H1 (cell line): Measurements from ENCODE around the gene MROH2A. TPM values are rescaled to one million over a fixed set of nuclear protein-coding genes. Genes with fewer than 3 reads are reported as not detected.

Experiments
- ATF2 ChIP-seq: IDR thresholded peaks from 2 replicates; pipeline ENCODE4 v1.6.1; 2012; ENCODE audit warnings: low read length, inconsistent platforms
- RXRA ChIP-seq: IDR thresholded peaks from 2 replicates; pipeline ENCODE4 v1.6.1; 2011; ENCODE audit warnings: low read depth, mild to moderate bottlenecking, low read length, moderate library complexity; ENCODE audit not compliant: insufficient read depth
- SP1 ChIP-seq: IDR thresholded peaks from 2 replicates; pipeline ENCODE4 v1.6.1; 2011; ENCODE audit warnings: low read depth, low read length
- polyA plus RNA-seq, 7 experiments: library from polyadenylated mRNA; depleted of rRNA in 3 of 7; stranded (reverse) in 5 of 7; unstranded in 2 of 7; fragments of >200 nt in 5 of 7; fragments of 200-250 nt in 2 of 7; gene quantifications; 1 replicate in 5 of 7; 2 replicates in 1 of 7; 4 replicates in 1 of 7; pipeline versions ENCODE4 v1.2.1 to v1.2.3, GENCODE V29; 2011 to 2013; ENCODE audit warnings: missing spikeins in 2 of 7, mixed read lengths in 2 of 7
- total RNA-seq: library from RNA; stranded (reverse); fragmentation: NEBNext Ultra II Directional; extraction: Animal tissue kit (Norgen Biotek cat#: 25700); gene quantifications from 2 replicates; pipeline ENCODE4 v1.2.1, GENCODE V29; 2021
- TF ChIP-seq, protein P1 (sequence below): fragments of 300-600 bp; sonication (generic); IDR thresholded peaks from 2 replicates; pipeline ENCODE4 v1.7.1; 2012; ENCODE audit warnings: low read length, moderate library complexity, mild to moderate bottlenecking, inconsistent platforms; ENCODE audit not compliant: insufficient replicate concordance
- TF ChIP-seq, protein P2 (sequence below): IDR thresholded peaks from 2 replicates; pipeline ENCODE4 v1.6.1; 2012; ENCODE audit warnings: inconsistent platforms
- TF ChIP-seq, protein P3 (sequence below), 3 experiments: IDR thresholded peaks; 1 replicate in 2 of 3; 2 replicates in 1 of 3; pipeline versions ENCODE4 v1.5.1 to v1.6.1; 2011; ENCODE audit warnings: low read length in 3 of 3, mild to moderate bottlenecking in 3 of 3, inconsistent platforms in 2 of 3, low read depth in 1 of 3, moderate library complexity in 1 of 3; ENCODE audit not compliant: insufficient read depth in 1 of 3; ENCODE audit errors: control extremely low read depth in 1 of 3

MROH2A gene
- total and polyA plus RNA-seq, 2 of the 8 experiments (the other 6 are each of a cell fraction or from before 2014, with no cell fraction given), result not detected

GRCh38 chr2:233792720-233793119 lies 14.6 kb downstream of the MROH2A start (continued):
- TF ChIP-seq, protein P1, sequence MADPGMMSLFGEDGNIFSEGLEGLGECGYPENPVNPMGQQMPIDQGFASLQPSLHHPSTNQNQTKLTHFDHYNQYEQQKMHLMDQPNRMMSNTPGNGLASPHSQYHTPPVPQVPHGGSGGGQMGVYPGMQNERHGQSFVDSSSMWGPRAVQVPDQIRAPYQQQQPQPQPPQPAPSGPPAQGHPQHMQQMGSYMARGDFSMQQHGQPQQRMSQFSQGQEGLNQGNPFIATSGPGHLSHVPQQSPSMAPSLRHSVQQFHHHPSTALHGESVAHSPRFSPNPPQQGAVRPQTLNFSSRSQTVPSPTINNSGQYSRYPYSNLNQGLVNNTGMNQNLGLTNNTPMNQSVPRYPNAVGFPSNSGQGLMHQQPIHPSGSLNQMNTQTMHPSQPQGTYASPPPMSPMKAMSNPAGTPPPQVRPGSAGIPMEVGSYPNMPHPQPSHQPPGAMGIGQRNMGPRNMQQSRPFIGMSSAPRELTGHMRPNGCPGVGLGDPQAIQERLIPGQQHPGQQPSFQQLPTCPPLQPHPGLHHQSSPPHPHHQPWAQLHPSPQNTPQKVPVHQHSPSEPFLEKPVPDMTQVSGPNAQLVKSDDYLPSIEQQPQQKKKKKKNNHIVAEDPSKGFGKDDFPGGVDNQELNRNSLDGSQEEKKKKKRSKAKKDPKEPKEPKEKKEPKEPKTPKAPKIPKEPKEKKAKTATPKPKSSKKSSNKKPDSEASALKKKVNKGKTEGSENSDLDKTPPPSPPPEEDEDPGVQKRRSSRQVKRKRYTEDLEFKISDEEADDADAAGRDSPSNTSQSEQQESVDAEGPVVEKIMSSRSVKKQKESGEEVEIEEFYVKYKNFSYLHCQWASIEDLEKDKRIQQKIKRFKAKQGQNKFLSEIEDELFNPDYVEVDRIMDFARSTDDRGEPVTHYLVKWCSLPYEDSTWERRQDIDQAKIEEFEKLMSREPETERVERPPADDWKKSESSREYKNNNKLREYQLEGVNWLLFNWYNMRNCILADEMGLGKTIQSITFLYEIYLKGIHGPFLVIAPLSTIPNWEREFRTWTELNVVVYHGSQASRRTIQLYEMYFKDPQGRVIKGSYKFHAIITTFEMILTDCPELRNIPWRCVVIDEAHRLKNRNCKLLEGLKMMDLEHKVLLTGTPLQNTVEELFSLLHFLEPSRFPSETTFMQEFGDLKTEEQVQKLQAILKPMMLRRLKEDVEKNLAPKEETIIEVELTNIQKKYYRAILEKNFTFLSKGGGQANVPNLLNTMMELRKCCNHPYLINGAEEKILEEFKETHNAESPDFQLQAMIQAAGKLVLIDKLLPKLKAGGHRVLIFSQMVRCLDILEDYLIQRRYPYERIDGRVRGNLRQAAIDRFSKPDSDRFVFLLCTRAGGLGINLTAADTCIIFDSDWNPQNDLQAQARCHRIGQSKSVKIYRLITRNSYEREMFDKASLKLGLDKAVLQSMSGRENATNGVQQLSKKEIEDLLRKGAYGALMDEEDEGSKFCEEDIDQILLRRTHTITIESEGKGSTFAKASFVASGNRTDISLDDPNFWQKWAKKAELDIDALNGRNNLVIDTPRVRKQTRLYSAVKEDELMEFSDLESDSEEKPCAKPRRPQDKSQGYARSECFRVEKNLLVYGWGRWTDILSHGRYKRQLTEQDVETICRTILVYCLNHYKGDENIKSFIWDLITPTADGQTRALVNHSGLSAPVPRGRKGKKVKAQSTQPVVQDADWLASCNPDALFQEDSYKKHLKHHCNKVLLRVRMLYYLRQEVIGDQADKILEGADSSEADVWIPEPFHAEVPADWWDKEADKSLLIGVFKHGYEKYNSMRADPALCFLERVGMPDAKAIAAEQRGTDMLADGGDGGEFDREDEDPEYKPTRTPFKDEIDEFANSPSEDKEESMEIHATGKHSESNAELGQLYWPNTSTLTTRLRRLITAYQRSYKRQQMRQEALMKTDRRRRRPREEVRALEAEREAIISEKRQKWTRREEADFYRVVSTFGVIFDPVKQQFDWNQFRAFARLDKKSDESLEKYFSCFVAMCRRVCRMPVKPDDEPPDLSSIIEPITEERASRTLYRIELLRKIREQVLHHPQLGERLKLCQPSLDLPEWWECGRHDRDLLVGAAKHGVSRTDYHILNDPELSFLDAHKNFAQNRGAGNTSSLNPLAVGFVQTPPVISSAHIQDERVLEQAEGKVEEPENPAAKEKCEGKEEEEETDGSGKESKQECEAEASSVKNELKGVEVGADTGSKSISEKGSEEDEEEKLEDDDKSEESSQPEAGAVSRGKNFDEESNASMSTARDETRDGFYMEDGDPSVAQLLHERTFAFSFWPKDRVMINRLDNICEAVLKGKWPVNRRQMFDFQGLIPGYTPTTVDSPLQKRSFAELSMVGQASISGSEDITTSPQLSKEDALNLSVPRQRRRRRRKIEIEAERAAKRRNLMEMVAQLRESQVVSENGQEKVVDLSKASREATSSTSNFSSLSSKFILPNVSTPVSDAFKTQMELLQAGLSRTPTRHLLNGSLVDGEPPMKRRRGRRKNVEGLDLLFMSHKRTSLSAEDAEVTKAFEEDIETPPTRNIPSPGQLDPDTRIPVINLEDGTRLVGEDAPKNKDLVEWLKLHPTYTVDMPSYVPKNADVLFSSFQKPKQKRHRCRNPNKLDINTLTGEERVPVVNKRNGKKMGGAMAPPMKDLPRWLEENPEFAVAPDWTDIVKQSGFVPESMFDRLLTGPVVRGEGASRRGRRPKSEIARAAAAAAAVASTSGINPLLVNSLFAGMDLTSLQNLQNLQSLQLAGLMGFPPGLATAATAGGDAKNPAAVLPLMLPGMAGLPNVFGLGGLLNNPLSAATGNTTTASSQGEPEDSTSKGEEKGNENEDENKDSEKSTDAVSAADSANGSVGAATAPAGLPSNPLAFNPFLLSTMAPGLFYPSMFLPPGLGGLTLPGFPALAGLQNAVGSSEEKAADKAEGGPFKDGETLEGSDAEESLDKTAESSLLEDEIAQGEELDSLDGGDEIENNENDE, result no peak
- no peak for TF ChIP-seq ATF2
- no peak for TF ChIP-seq SP1
- TF ChIP-seq, protein P2, sequence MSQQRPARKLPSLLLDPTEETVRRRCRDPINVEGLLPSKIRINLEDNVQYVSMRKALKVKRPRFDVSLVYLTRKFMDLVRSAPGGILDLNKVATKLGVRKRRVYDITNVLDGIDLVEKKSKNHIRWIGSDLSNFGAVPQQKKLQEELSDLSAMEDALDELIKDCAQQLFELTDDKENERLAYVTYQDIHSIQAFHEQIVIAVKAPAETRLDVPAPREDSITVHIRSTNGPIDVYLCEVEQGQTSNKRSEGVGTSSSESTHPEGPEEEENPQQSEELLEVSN, result no peak
- TF ChIP-seq RXRA, result no peak
- TF ChIP-seq, protein P3, sequence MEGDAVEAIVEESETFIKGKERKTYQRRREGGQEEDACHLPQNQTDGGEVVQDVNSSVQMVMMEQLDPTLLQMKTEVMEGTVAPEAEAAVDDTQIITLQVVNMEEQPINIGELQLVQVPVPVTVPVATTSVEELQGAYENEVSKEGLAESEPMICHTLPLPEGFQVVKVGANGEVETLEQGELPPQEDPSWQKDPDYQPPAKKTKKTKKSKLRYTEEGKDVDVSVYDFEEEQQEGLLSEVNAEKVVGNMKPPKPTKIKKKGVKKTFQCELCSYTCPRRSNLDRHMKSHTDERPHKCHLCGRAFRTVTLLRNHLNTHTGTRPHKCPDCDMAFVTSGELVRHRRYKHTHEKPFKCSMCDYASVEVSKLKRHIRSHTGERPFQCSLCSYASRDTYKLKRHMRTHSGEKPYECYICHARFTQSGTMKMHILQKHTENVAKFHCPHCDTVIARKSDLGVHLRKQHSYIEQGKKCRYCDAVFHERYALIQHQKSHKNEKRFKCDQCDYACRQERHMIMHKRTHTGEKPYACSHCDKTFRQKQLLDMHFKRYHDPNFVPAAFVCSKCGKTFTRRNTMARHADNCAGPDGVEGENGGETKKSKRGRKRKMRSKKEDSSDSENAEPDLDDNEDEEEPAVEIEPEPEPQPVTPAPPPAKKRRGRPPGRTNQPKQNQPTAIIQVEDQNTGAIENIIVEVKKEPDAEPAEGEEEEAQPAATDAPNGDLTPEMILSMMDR (IDR thresholded peaks at IDR 0.05; ENCODE audit: control extremely low read depth in 1 of 3, insufficient read depth in 1 of 3, low read depth in 1 of 3, low read length in 3 of 3), result no peak
